ENCODE measurements around the gene SLC27A6.

SLC27A6 gene

DNA sequence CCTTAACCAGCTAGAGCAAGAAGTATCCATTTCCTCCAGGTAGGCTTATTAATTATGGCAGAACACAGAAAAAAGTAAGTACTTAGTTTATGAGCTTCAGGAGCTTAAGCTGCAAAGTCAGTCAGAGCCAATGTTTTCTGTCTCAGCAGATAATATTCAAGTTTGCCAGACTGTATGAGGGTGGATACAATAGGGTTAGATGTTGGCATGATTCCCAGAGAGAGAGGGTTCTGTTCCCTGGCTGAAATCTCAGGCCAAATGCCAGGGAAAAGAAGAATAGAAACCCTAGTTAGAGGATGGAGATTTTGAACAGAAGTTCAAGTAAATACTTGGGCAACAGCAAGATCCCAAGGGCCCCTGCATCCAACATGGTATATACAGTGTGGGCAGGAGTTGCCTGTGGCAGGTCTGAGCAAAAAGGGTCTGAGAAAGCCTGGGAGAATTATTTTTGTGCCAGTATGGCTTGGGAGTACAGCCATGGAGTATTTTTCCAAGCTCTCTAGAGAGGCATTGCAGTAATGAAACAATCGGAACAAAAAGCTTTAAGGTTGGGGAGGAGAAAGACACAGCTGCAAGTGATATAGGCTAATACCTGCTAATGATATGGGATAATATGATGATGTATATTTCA, 98.3 kb downstream of the SLC27A6 start:
- no peak for DNase-seq (ENCODE audit: low read depth)

DNA sequence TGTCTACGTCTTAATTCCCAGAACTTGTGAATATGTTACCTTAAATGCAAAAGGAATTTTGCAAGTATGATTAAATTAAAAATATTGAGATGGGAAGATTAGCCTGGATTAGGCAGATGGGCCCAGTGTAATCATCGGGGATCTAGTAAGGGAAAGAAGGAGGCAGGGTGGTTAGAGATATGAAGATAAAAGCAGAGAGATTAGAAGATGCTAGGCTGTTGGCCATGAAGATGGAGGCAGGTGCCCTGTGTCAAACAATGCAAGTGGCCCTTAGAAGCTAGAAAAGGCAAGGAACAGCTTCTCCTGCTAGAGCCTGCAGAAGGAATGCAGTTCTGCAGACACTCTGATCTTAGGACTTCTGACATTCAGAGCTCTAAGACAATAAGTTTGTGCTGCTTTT, 100.4 kb downstream of the SLC27A6 start:
- DNase-seq (ENCODE audit: low read depth), result no peak

DNA sequence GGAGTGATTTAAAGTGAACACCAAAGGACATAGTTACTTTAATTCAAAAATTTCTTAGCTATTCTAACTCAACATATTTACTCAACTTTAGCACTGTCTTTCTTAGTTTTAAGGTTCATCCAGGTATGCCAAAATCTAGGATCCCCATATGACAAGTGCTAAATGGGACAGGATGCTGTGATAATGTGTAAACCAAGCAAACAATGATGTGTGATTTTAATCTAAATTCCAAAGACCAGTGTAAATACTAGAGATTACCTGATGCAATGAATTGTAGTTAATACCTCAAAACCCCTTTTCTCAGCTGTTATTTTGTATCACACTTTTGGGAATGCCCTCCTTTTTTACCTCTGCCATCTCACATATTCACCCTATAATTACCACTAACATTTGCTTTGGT, 102.5 kb downstream of the SLC27A6 start:
- DNase-seq (ENCODE audit: low read depth), result no peak

DNA sequence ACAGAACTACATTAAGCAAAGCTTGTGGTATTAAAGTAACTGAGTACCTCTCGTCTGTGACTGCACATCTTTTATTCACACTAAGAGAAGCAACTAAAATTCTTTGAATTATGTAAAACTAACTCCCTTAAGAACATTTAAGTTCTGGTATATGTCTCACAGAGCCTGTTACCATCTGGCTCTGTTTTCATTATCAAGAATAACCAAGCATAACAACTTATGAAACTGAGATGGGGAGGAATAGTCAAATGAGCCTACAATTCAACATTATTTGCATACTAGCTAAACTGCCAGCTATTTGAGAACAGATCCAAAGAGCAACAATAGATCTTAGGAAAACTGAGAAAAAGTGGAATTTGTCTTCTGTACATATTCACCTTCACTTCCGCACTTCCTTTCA, 104.0 kb downstream of the SLC27A6 start:
- no peak for DNase-seq (ENCODE audit: low read depth)

DNA sequence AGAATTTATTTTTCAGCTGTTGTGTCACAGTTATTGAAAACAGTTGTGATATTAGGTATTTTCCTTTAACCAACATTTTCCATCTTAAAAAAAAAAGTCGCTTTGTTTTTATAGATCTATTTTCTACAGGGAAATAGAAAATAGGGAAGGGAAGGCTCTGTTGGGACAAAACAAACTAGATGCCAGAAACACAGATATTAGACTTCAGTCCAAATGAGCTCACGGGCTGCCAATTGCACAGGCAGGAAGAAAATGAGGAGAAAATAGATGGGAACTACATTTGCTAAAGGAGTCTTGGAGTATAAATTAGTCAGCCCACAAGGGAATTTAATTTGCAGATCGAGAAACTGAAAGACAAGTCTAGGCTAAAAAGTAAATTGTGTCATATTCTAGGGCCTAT, 107.8 kb downstream of the SLC27A6 start:
- DNase-seq (ENCODE audit: low read depth), result no peak

DNA sequence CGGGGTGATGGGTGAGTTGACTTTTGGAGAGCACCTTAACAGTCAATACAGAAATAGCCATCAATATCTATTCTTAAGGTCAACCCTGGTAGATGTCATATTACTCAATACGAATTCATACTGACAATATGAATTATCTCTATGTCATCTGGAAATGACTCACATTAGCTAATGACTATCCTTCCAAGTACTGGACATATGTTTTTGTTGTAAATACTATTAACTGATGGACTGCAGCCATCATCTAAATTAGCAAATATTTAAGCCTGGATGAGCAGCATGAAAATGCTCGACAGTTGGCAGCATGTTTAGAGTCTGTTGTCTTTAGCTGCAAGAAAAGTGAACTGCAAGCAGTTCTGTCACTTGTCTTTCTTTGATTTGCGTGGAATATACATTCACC, 109.6 kb downstream of the SLC27A6 start:
- DNase-seq (ENCODE audit: low read depth), result peak; percentile 15

DNA sequence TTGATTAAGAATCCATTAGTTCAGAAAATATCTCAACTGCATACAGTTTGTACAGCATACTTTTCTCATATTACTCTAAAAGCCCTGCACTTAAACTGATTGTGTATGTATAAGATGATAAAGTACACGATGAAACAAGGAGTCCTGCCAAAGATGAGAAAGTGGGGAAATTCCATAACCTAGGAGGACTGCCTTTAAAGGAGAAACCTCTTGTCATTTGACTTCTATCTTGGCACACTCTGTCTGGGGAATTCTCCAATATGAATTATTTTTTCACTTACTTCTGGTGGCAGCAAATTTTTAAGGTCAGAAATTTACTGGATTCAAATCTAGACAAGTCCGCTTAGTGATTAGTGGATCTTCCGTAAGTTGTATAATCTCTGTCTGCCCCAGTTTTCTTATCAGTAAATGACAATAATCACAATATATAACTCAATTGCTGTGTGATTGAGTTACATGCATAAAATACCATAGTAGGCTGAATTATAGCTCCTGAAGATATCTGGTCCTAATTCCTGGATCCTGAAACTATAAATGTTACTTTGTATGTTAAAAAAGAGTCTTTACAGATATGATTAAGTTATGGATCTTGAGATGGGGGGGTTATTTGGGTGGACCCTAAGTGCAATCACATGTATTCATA, 112.3 kb downstream of the SLC27A6 start:
- DNase-seq (ENCODE audit: low read depth), result no peak

DNA sequence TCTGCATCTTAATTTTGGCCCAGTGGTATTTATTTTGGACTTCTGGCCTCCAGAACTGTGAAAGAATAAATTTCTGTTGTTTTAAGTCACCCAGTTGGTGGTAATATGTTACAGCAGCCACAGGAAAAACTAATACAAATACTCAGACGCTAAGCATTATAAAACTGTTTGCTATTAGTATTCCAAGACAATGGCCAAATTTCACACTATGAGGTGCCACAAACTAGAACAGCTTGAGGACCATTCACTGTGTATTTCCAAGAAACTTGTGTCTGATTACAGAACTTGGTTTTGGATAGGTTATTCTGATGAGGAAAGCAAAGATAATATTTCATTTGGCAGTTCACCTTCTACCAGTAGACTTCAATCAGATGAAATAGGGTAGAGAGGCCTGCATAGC, 113.0 kb downstream of the SLC27A6 start:
- DNase-seq (ENCODE audit: low read depth), result no peak

DNA sequence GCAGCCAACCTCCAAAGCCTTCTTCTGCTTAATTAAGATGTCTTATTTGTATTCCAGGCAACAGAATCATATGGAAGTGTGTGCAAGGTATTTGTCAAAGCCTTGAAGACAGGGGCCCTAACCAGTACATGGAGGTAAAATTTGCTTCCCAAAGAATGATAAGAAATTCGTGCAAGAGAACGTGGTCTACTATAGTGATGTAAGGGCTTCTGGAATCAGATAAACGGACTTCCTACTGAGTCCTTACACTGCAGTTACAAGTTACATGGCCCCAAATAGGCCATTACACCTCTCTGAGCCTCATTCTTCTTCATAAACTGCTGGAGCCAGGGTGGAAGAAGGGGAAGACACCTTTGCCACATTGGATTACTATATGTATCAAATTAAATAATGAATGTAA, 113.4 kb downstream of the SLC27A6 start:
- no peak for DNase-seq (ENCODE audit: low read depth)

DNA sequence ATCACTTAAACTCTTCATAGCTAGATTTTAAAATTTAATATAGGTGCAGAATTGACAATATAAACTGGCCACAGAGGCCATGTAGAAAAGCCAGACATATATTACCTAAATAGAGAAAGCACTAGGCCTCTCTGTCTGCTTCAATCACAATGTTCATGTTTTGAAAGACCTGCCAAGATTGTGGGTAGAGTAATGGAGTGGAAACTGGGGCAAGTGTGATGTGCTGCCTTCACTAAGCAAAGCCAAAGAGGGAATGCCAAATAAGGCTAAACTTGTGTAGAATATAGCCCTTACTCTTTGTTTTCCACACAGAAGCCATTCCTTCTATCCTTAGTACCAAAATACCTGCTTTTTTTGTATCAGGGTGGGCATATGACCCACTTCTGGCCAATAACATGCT, 114.2 kb downstream of the SLC27A6 start:
- no peak for DNase-seq (ENCODE audit: low read depth)

DNA sequence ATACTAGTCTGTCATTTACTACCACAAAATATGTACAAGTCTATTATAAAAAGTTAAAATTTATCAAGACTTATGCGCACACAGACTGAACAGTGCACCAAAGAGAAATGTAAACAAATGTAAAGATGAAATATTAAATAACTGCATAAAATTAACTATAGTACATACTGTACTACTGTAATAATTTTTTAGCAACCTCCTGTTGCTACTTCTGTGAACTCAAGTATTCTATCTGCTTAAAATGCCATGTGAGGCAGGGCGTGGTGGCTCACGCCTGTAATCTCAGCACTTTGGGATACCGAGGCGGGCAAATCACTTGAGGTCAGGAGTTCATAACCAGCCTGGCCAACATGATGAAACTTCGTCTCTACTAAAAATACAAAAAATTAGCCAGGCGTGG, 115.5 kb downstream of the SLC27A6 start:
- no peak for DNase-seq (ENCODE audit: low read depth)

DNA sequence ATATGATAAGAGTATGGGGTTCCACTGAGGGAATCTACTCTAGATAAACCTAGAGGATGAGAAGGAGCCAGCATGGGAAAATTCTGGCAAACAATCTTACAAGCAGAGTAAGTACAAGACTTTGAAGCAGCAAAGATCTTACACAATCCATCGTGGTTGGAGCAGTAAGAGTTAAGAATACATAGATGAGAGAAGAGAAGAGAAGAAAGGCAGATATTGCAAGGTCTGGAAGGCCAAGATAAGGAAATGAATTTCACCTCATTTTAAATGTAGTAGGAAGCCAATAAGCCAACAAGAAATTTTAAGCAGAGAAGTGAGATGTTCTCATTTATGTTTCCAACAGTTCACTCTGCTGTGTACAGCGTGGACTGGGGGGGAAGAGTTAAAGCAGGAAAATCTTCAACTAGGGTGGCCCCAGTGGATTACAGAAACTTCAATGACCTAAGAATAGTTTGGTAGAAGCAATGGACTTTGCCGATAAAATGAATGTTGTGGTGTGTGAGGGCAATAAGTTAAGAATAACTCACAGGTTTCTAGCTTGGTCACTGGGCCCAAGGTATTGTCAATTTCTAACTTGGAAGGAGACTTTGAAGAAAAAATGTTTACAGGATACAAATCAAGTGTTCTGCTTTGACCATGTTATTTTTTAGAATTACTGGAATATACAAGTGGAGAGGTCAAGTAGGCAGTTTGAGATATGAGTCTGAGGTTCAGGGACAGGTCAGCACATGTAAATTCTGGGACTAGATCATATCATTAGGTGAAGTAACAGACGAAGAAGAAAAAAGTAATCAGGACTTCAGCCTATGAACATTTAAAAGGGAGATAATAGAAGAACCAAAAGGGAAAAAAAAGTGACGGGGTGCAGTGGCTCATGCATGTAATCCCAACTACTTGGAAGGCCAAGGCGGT, 117.2 kb downstream of the SLC27A6 start:
- DNase-seq (ENCODE audit: low read depth), result no peak

Measured in ELR (cell line).